A549 (cell line): ENCODE measurements around the gene NOSTRIN.

ENCODE experiments used
- BHLHE40 ChIP-seq: IDR thresholded peaks from 2 replicates; pipeline ENCODE4 v1.6.1; 2012; ENCODE audit warnings: low read depth, low read length, inconsistent platforms
- CEBPB ChIP-seq, 2 experiments: fragments of >200 bp in 1 of 2; sonication (Bioruptor Twin) in 1 of 2; formaldehyde crosslinking in 1 of 2; IDR thresholded peaks; 2 replicates each; pipeline ENCODE4 v1.6.1; 2012 to 2016
- CTCF ChIP-seq: fragments of >200 bp; sonication (Bioruptor Twin); formaldehyde crosslinking; IDR thresholded peaks from 3 replicates; pipeline ENCODE4 v1.5.1; 2016
- HDAC2 ChIP-seq: fragments of 200-600 bp; sonication (generic); IDR thresholded peaks from 2 replicates; pipeline ENCODE4 v1.6.1; 2016
- HEYL ChIP-seq: fragments of 250-450 bp; sonication (Bioruptor Pico); IDR thresholded peaks from 2 replicates; pipeline ENCODE4 v1.8.0; 2021; ENCODE audit warnings: mild to moderate bottlenecking, moderate library complexity
- JUN ChIP-seq, 2 experiments: fragments of >200 bp; sonication (Bioruptor Twin); formaldehyde crosslinking; IDR thresholded peaks; 2 replicates in 1 of 2; 3 replicates in 1 of 2; pipeline ENCODE4 v1.6.1; 2016 to 2017
- MAX ChIP-seq: IDR thresholded peaks from 2 replicates; pipeline ENCODE4 v1.6.1; 2012
- NFE2L2 ChIP-seq: fragments of 150-350 bp; conservative IDR thresholded peaks from 2 replicates; pipeline ENCODE4 v1.6.1; 2014; ENCODE audit warnings: low read length
- NR3C1 ChIP-seq: fragments of >200 bp; sonication (Bioruptor Twin); formaldehyde crosslinking; IDR thresholded peaks from 3 replicates; pipeline ENCODE4 v1.6.1; 2017
- PBX3 ChIP-seq: IDR thresholded peaks from 2 replicates; pipeline ENCODE4 v1.6.1; 2012
- POLR2A ChIP-seq: IDR thresholded peaks from 2 replicates; pipeline ENCODE4 v1.6.1; 2012; ENCODE audit warnings: mild to moderate bottlenecking, low read length
- RCOR1 ChIP-seq: fragments of 150-350 bp; IDR thresholded peaks from 2 replicates; pipeline ENCODE4 v1.6.1; 2014; ENCODE audit warnings: antibody characterized with exemption, low read length, low read depth

DNA sequence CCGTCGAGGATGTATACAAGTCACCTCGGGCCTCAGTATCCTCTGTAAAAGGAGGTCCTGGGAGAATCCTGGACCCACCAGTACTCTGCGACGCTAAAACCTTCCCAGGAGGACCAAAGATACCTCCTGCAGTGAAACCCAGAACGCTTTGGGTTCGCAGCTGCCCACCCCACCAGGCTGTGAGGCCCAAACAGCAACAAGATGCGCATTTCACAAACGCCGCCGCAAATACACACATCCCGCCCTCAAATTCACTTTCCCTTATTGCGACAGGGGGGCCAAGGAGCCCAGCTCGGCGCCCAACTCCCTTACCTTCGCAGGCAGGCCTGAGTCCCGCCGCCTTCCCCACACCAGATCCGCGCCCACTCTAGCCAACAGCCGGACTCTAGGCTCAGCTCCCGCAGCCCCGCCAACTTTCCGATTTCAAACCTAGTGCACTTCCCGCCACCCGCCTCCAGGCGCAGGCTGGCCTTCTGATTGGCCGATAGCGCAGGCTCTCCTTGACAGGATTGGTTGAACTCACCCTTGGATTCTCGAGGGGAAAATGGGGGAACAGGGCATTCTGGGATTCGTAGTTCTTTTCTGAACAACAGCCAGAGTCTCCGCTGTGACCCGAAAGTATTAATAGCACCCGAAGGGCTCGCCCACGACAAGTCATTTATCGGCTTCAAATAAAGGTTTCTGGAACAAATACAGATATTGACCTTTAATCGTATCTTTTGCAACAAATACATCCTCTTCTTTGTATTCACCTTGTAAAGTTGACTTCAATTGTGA lies 87.8 kb downstream of the NOSTRIN start, which contains the start of gene SPC25:
- TF ChIP-seq POLR2A (no peak), CEBPB (IDR thresholded peaks at IDR 0.05) (no peak), CTCF (no peak), JUN (IDR thresholded peaks at IDR 0.05) (peak in 1 of 2 experiments; percentile 65; a peak in 1 of 5 replicates), HEYL (CRISPR knock-in tag) (no peak), NR3C1 (no peak), BHLHE40 (no peak), RCOR1 (no peak), NFE2L2 (no peak), HDAC2 (peak; percentile 85; the same call in 1 of the 2 replicates), MAX (0 out of 2 replicates have a peak, but pooled peaks have one; percentile 48), PBX3 (no peak)
